Measurements from ENCODE around the gene ADIG. TPM values are rescaled to one million over a fixed set of nuclear protein-coding genes. Genes with fewer than 3 reads are reported as not detected.

The ADIG gene
- total and polyA plus RNA-seq, 2 of the 13 experiments (the other 11 are each of a cell fraction or from before 2014, with no cell fraction given), result 0.15 TPM; not detected in 1

DNA sequence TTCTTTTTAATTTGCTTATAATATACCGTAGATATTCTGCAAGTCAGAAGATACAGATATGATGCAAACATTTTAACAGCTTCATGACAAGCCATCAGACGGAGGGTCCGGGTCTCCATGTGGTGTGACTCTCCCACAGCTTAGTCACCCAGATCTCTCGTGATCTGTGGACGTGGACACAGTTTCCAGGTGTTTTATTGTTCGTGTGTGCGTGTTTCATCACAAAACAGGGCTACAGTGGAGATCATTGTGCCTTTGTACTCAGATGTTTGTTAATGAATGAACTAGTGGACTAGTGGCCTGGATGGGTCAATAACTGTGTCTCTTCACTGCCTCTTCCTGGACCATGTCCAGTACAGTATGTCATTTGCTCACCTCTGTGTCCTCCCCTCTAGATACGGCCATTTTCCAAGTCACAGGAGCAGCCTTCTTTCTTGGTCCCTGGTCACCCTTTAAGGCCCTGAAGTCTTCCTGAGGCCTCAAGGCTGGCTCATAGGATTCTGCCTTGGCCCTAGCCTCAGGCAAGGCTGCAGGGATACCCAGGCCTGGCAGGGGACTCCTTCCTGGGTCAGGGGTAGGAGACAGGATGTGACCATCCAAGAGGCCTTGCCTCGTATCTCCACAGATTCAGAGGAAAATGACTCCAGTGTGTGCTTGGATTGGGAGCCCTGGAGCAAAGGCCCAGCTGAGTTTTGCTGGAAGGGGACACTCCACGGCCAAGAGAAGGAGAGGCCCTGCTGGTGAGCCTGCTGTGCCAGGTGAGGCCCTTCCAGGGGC, 4.6 kb downstream of the ADIG start (continued):
- TF ChIP-seq, protein P1, sequence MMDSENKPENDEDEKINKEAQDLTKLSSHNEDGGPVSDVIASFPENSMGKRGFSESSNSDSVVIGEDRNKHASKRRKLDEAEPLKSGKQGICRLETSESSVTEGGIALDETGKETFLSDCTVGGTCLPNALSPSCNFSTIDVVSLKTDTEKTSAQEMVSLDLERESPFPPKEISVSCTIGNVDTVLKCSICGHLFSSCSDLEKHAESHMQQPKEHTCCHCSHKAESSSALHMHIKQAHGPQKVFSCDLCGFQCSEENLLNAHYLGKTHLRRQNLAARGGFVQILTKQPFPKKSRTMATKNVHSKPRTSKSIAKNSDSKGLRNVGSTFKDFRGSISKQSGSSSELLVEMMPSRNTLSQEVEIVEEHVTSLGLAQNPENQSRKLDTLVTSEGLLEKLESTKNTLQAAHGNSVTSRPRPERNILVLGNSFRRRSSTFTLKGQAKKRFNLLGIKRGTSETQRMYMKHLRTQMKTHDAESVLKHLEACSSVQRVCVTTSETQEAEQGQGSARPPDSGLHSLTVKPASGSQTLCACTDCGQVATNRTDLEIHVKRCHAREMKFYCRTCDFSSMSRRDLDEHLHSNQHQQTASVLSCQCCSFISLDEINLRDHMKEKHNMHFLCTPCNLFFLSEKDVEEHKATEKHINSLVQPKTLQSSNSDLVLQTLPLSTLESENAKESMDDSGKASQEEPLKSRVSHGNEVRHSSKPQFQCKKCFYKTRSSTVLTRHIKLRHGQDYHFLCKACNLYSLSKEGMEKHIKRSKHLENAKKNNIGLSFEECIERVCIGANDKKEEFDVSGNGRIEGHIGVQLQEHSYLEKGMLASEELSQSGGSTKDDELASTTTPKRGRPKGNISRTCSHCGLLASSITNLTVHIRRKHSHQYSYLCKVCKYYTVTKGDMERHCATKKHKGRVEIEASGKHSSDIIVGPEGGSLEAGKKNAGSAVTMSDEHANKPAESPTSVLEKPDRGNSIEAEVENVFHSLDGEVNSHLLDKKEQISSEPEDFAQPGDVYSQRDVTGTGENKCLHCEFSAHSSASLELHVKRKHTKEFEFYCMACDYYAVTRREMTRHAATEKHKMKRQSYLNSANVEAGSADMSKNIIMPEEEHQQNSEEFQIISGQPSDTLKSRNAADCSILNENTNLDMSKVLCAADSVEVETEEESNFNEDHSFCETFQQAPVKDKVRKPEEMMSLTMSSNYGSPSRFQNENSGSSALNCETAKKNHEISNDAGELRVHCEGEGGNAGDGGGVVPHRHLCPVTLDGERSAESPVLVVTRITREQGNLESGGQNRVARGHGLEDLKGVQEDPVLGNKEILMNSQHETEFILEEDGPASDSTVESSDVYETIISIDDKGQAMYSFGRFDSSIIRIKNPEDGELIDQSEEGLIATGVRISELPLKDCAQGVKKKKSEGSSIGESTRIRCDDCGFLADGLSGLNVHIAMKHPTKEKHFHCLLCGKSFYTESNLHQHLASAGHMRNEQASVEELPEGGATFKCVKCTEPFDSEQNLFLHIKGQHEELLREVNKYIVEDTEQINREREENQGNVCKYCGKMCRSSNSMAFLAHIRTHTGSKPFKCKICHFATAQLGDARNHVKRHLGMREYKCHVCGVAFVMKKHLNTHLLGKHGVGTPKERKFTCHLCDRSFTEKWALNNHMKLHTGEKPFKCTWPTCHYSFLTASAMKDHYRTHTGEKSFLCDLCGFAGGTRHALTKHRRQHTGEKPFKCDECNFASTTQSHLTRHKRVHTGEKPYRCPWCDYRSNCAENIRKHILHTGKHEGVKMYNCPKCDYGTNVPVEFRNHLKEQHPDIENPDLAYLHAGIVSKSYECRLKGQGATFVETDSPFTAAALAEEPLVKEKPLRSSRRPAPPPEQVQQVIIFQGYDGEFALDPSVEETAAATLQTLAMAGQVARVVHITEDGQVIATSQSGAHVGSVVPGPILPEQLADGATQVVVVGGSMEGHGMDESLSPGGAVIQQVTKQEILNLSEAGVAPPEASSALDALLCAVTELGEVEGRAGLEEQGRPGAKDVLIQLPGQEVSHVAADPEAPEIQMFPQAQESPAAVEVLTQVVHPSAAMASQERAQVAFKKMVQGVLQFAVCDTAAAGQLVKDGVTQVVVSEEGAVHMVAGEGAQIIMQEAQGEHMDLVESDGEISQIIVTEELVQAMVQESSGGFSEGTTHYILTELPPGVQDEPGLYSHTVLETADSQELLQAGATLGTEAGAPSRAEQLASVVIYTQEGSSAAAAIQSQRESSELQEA (CRISPR knock-in tag; IDR thresholded peaks at IDR 0.05; ENCODE audit: not compliant biosample characterization), result peak; percentile 29
- peak; percentile 90 for TF ChIP-seq ZFY (CRISPR knock-in tag; IDR thresholded peaks at IDR 0.05)
- peak; percentile 74 for TF ChIP-seq KDM6A (CRISPR knock-in tag; IDR thresholded peaks at IDR 0.05; ENCODE audit: low read depth)
- TF ChIP-seq RFXANK (CRISPR knock-in tag; IDR thresholded peaks at IDR 0.05), result 0 out of 2 replicates have a peak, but pooled peaks have one; percentile 47
- peak; percentile 68; the same call in 1 of the 2 replicates for TF ChIP-seq FOXK2 (IDR thresholded peaks at IDR 0.05)
- peak; percentile 62 to 92 for TF ChIP-seq HMGXB4 (CRISPR knock-in tag; IDR thresholded peaks at IDR 0.05; ENCODE audit: borderline replicate concordance in 1 of 2, low read depth in 1 of 2)
- peak; percentile 67; the same call in 1 of the 2 replicates for TF ChIP-seq SP4 (CRISPR knock-in tag; IDR thresholded peaks at IDR 0.05)
- no peak for TF ChIP-seq ZNF577 (CRISPR knock-in tag; IDR thresholded peaks at IDR 0.05; ENCODE audit: borderline replicate concordance, low read depth)
- TF ChIP-seq PAXIP1 (CRISPR knock-in tag; conservative IDR thresholded peaks at IDR 0.05), result peak; percentile 97
- no peak for TF ChIP-seq NR1H2 (CRISPR knock-in tag; IDR thresholded peaks at IDR 0.05; ENCODE audit: borderline replicate concordance, low read depth)
- peak; percentile 86 for TF ChIP-seq TEAD3 (CRISPR knock-in tag; optimal IDR thresholded peaks at IDR 0.05; ENCODE audit: borderline replicate concordance)
- TF ChIP-seq ZBTB43 (CRISPR knock-in tag; conservative IDR thresholded peaks at IDR 0.05), result peak; percentile 88; the same call in 1 of the 2 replicates
- peak; percentile 84; the same call in 1 of the 2 replicates for TF ChIP-seq IRX3 (CRISPR knock-in tag; IDR thresholded peaks at IDR 0.05; ENCODE audit: borderline replicate concordance, low read depth)

Measured in HepG2 (cell line).